Activated B cell treated with CpG ODN at 0.5 μM for 24 hours (primary cell): ENCODE results near the gene LCN2. TPM values are rescaled to one million over a fixed set of nuclear protein-coding genes. Genes with fewer than 3 reads are reported as not detected.

ENCODE experiments used
- ATAC-seq: fragments of 200-7000 bp; cut with Tn5 transposase; one replicate; pipeline ENCODE4 v1.10.0; 2021; ENCODE audit warnings: low read depth, mild to moderate bottlenecking, moderate library complexity
- CTCF ChIA-PET: fragments of 350-600 bp; sonication (Branson Sonifier 250); formaldehyde crosslinking; loops from one replicate; lab custom pipeline; 2021; ENCODE audit warnings: antibody characterized with exemption; lab: Charles Lee
- POLR2A ChIA-PET: fragments of 350-600 bp; sonication (Branson Sonifier 250); formaldehyde crosslinking; loops from one replicate; lab custom pipeline; 2021; ENCODE audit warnings: antibody characterized with exemption; lab: Charles Lee
- DNase-seq: peaks from one replicate; pipeline ENCODE4 v3.0.0; 2022
- H3K27ac Mint-ChIP-seq: one replicate; pipeline ENCODE4 v1.8.0; 2020; ENCODE audit warnings: mixed read lengths
- H3K27me3 Mint-ChIP-seq: one replicate; pipeline ENCODE4 v1.8.0; 2021; ENCODE audit warnings: mixed read lengths
- H3K36me3 Mint-ChIP-seq: one replicate; pipeline ENCODE4 v1.8.0; 2021; ENCODE audit warnings: low read depth, mixed read lengths
- H3K4me1 Mint-ChIP-seq: one replicate; pipeline ENCODE4 v1.8.0; 2021; ENCODE audit warnings: mixed read lengths
- H3K4me3 Mint-ChIP-seq: one replicate; pipeline ENCODE4 v1.8.0; 2020; ENCODE audit warnings: mild to moderate bottlenecking, mixed read lengths
- H3K9me3 Mint-ChIP-seq: one replicate; pipeline ENCODE4 v1.8.0; 2020; ENCODE audit warnings: mixed read lengths
- CTCF ChIP-seq: fragments of 200-600 bp; IDR thresholded peaks from one replicate; pipeline ENCODE4 v1.8.0; 2022; ENCODE audit warnings: antibody characterized with exemption, mild to moderate bottlenecking
- intact Hi-C: fragments of 100-400 bp; cut with micrococcal nuclease; formaldehyde crosslinking; loops from one replicate; pipeline ENCODE4 v1.15.1; 2024
- total RNA-seq: library from RNA; stranded (reverse); gene quantifications from 2 replicates; pipeline ENCODE4 v1.2.3, GENCODE V29; 2022

LCN2 gene
- total RNA-seq, 1 donor from 2014 or later: not detected

DNA sequence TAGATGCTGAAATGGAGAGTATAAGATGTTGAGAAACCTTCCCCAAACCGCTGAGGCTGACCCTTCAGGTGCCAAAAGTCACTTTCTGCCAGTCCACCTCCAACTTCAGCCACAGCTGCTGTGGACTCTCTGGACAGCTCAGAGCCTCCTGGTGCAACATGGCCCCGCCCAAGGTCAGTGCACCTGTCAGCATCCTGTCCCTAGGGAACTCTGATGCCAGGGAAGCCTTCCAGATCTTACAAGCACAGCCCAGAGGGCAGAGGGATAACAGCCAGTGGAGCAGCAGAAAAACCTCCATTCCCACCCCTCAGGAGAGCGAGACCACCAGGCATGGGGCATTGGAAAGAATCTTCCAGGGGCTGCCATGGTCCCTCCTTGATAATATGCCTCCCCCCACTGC, 11.3 kb upstream of the LCN2 start:
- CTCF ChIA-PET: no interaction called here

GRCh38 chr9:128139621-128140020, 9.6 kb upstream of the LCN2 start:
- H3K27me3 Mint-ChIP-seq: peaks cover 5% of the 10 kb centered on the region
- H3K4me3 Mint-ChIP-seq: no peak overlapping the region
- no peaks in the 10 kb centered on the region for H3K4me1 Mint-ChIP-seq
- CTCF ChIA-PET: no interaction called here
- no peak for TF ChIP-seq CTCF
- no peaks in the 10 kb centered on the region for H3K9me3 Mint-ChIP-seq
- ATAC-seq (no peak), DNase-seq (no peak)
- no peak overlapping the region for H3K27ac Mint-ChIP-seq
- intact Hi-C loops: no loop called here
- POLR2A ChIA-PET: no interaction called here
- no peaks in the 10 kb centered on the region for H3K36me3 Mint-ChIP-seq

More for the DNA sequence above, 11.3 kb upstream of the LCN2 start:
- H3K27me3 Mint-ChIP-seq: peaks cover 5% of the 10 kb centered on the region
- DNase-seq (no peak), ATAC-seq (no peak)
- TF ChIP-seq CTCF: no peak
- POLR2A ChIA-PET: no interaction called here
- no peak overlapping the region for H3K4me3 Mint-ChIP-seq
- intact Hi-C loops: no loop called here
- H3K4me1 Mint-ChIP-seq: no peaks in the 10 kb centered on the region
- H3K9me3 Mint-ChIP-seq: no peaks in the 10 kb centered on the region
- no peaks in the 10 kb centered on the region for H3K36me3 Mint-ChIP-seq
- no peak overlapping the region for H3K27ac Mint-ChIP-seq

DNA sequence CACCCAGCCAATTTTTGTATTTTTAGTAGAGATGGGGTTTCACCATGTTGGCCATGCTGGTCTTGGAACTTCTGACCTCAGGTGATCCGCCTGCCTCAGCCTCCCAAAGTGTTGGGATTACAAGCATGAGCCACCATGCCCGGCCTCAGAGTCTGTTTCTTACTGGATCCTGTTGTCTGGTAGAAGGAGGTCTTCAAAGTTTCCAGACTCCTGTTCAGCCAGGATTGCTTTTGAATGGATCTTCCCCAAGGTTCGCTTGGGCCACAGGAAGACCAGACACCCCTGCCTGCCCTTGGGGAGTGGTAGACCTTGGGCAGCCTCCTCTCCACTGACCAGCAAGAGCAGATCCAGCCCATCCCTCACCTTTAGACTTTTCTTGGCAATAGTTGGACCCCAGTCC, 7.6 kb upstream of the LCN2 start:
- H3K27ac Mint-ChIP-seq: no peak overlapping the region

GRCh38 chr9:128142061-128142460, 7.2 kb upstream of the LCN2 start:
- ATAC-seq: no peak
- intact Hi-C loops: no loop called here
- Mint-ChIP-seq H3K4me1 (no peaks in the 10 kb centered on the region), H3K27me3 (peaks cover 5% of the 10 kb centered on the region), H3K27ac (no peak overlapping the region), H3K4me3 (no peak overlapping the region), H3K9me3 (no peaks in the 10 kb centered on the region), H3K36me3 (no peaks in the 10 kb centered on the region)
- CTCF ChIA-PET: no interaction called here
- TF ChIP-seq CTCF: no peak
- DNase-seq: no peak
- POLR2A ChIA-PET: no interaction called here

More for the DNA sequence above, 7.6 kb upstream of the LCN2 start:
- no peaks in the 10 kb centered on the region for H3K9me3 Mint-ChIP-seq
- H3K27me3 Mint-ChIP-seq: peaks cover 5% of the 10 kb centered on the region
- H3K4me1 Mint-ChIP-seq: no peaks in the 10 kb centered on the region
- ATAC-seq (no peak), DNase-seq (no peak)
- POLR2A ChIA-PET: no interaction called here
- H3K36me3 Mint-ChIP-seq: no peaks in the 10 kb centered on the region
- intact Hi-C loops: no loop called here
- CTCF ChIA-PET: no interaction called here
- no peak for TF ChIP-seq CTCF
- H3K4me3 Mint-ChIP-seq: no peak overlapping the region

DNA sequence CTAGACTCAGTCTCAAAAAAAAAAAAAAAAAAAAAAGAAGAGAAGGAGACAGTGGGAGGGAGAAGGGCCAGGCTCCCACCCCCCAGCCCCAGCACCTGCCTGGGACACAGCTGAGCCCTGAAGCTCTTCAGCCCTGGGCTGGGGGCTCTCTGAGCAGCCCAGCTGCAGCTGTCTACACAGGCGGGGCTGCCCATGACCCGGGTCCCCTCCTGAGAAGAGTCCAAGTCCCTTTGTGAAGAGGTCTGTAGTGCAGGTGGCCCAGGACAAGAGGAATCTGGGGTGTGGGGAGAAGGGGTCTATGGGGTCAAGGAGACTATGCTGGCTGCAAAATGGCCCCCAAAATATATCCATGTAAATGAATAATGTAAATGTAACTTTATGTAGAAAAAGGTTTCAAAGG, 6.7 kb upstream of the LCN2 start:
- ATAC-seq (no peak), DNase-seq (no peak)
- intact Hi-C loops: no loop called here
- ChIA-PET CTCF (no interaction called here), POLR2A (interaction anchor here (0.6 kb wide), 1 partner anchor 205 kb away, joined by 5 read pairs; the partner anchor contains the start of gene DPM2)
- Mint-ChIP-seq H3K36me3 (no peaks in the 10 kb centered on the region), H3K27me3 (peaks cover 5% of the 10 kb centered on the region), H3K9me3 (no peaks in the 10 kb centered on the region), H3K27ac (no peak overlapping the region), H3K4me3 (no peak overlapping the region), H3K4me1 (no peaks in the 10 kb centered on the region)
- no peak for TF ChIP-seq CTCF
